Measurements from ENCODE around the gene COL7A1.

Gene COL7A1

DNA sequence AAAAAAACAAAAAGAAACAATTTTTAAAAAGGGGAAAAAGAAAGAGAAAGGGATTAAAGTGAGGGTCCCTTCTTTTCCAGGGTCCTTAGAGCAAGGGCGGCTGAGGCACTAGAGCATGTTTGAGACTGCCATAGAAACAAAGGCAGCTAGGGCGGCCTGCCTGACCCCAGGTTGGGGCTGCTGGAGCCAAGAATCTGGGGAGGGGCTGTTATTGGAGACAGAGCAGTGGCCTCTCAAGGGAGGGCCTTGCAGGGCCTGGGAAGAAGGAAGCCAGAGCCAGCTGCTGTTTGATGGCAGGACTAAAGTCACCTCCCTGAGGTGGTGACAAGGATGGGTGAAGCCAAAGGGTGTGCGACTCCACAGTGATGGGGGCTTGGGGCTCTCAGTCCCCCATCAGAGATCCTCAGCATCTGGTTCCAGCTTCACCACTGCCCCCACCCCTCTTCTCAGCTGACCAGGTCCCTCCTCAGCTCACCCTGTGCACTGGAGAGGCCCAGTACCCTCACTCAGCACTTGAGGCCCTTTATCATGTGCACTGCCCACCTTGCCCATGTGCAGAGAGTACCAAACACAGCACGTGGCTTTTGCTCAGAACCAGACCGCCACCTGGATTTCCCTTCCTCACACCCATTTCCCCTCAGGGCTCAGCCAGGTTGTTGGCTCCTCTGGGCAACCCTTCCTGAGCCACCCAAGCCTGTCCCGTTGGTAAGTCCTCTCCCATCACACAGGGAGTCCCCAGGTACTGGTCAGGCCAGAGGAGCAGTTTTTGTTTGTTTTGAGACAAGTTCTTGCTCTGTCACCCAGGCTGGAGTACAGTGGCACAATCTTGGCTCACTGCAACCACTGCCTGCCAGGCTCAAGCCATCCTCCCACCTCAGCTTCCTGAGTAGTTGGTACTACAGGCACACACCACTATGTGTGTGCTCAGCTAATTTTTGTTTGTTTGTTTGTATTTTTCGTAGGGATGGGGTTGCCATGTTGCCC lies 24.7 kb upstream of the COL7A1 start:
- DNase-seq: no peak

DNA sequence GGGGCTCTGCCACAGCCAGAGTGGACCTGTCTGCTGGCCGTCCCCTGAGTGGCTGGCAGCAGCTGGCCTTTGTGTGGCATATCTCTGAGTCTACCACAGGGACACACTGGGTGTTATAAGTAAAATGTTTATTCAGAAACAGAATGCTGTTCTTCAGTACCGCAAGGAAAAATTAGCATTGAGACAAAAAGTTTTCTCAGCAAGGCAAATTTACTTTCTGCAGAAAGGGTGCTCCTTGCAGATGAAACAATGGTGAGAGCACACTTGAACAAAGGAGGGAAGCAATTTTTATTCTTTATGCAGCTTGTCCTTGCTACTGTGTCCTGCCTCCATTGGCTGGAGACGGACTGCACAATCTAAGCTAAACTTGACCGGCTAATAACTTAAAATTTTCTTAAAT lies 22.4 kb upstream of the COL7A1 start:
- DNase-seq: no peak

DNA sequence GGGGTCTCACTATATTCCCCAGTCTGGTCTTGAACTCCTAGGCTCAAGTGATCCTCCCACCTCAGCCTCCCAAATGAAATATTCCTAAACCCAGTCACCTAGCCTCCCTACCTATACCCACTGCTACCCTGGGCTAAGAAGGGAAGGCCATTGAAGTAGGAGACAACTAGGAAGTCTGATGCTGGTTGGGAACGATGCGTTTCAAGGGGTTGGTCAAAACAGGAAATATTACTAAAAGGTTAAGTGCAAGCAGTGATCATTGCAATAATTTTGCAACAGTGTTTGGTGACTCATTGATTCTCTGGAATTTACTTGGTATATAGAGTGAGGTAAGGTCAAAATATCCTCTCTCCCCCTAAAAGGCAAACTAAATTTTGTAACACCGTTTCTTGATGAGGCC lies 18.9 kb upstream of the COL7A1 start:
- no peak for DNase-seq

DNA sequence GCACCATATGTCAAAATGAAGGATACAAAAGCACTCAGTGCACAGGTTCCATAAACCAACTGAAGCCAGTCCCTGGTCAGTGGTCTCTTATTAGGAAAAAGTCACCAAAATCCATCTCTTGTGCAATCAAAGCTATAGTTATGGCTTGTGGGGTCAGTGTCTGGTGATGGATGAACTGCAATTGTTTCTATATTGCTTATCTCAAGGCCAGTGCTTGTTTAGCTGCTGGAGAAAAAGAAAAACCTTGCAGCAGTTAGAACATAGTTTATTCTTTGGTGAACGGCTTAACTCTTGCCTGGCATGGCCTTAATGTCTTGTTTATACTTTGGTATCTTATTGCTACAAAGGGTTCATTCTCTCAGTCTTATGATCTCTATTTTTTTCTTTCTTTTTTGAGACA lies 17.2 kb upstream of the COL7A1 start:
- no peak for DNase-seq

DNA sequence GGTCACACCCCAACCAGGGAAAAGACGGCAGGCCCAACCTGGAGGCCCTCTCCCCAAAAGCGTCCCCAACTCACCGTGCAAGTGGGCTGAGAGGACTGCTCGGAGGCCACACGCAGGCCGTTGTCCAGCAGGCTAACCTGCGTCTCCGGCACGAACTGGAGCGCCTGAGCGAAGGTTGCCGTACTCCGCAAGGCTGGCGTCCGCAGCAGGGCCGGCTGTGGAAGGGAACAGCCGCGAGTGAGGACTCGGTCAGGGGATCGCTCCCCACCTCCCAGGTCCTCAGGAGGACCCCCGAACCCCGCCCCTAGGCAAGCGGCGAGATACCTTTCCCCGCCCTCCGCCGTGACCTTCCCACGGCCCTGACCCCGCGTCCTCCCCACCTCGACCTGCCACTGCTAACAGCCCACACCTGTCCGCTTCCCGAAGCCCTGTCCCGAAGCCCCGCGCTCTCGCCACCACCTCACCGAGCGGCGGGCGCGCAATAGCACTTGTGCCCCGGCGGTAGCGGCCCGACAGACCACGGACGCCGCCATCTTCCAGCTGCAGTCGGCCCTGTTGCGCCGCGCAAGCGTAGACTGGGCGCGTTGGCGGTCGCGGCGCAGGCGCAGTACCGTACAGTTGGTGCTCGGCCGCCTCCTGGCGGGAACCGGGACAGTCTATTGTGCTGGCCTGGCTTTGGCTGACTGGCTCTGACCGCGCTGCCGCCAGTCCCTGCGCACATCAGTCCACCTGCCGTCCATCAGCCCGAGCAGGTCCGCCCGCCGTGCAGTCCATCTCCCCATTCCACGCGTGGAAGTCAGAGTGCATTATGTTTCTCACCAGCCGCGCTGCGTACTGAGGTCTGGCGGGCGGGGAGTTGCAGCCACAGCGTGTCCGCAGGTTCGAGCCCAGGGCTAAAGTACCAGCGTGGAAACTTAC lies 14.2 kb upstream of the COL7A1 start, which contains the start of gene UQCRC1:
Gene UQCRC1, minus strand, starts transcription at position 559 of the 918 bp plus-strand sequence. Its CDS starts 26 bp downstream, at position 533.
- DNase-seq: peak; percentile 45 to 93 (median 81)

DNA sequence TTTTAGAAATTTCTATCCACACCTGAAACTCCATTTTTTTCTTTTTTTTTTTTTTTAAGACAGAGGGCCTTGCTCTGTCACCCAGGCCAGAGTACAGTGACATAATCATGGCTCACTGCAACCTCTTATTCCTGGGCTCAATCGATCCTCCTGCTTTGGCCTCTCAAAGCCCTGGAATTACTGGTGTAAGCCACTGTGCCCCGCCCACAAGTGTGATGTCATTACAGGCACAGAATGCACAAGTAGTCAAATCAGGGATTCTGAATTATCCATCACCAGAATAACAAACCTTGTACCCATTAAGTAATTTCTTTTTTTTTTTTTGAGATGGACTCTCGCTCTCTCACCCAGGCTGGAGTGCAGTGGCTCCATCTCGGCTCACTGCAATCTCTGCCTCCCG lies 12.4 kb upstream of the COL7A1 start:
- DNase-seq: no peak

DNA sequence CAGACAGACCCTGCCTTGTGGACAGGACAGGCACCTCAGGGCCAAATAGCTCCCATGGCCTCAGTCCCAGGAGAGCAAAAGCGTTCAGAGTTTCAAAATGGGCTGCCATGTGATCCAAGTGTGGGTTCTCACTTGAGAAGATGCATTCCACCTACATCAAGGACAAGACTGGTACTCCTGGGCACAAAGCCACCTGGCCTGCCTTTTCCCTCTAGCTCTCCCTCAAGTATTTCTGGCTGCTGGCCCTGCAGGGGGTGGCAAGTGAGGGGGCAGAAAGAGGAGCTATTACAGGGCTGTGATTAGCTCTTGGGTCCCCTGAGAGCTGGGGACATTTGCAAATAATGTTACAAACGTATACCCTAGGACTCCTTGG lies 6.5 kb upstream of the COL7A1 start:
- peak in 1 of 51 donors; percentile 27 for DNase-seq

DNA sequence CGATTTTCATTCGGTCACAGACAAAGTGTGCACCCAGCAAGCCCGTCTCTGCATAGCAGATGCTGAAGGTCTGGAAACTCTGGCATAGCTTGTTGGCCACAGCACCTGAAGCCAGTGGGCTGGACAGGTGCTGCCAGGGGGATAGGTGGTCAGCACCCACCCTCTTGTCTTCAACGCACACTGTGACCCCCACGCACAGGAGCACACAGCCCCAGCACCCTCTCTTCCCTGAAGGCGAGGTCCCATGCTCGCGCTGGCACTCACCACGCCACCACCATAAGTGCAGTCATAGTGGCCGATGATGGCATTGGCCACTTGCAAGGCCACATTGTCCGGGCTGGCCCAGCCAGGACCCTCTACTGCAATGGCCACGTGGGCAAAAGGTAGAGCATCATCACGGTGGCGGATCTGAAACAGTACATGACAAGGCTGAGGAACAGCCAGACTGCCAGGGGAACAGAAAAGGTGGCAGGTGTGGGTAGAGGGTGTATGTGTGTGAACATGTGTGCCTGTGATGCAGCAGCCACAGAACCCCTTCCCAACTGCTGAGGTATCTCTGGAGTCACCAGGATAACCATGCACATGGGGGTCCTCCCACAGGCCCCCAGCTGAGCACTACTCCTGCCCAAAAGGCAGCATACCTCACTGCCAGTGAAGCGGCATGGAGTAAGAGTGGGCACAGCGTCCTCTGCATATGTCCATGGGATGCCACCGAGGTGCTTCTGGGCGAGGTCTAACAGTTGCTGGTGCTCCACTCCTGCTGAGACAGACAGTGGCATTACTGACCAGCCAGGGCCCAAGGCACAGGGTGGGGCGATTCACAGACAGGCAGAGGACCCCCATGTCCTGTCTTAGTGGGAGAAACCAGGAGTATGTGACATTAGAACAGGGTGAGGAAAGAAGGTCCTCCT lies 5.8 kb upstream of the COL7A1 start:
- no peak for DNase-seq

DNA sequence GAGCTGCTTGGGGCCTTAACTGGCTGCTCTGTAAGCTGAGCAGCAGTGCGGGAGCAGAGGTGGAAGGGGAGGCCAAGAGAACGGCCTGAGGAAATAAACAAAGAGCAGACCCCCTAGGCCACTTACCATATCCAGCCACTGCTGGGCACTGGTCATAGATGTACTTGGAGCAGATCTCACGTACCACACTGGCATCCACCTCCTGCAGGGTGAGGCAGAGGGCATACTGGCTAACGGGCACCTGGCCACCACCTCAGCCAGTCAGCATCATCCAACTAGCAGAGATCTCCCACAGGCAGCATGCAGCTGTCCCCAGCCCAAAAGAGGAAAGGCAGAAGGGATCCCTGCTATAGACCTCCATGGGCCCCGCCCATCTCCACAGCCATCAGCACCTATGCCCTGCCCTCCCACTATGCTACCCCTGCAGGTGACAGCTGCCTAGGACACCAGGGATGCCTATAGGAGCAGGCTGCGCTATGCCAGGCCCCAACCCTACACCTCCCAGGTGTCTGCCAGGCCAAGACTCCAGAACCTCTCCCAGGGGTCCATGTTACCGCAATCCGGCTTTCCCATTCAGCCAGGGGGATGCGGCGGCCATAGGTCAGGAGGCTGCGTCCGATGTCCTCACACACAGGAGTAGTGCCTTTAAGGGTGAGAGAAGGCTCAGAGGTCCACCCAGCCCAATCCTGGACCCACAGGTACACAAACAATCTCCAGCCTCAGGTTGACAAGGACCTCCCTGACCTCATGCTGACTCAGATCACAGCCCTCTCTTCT lies 4.6 kb upstream of the COL7A1 start:
- DNase-seq: no peak

DNA sequence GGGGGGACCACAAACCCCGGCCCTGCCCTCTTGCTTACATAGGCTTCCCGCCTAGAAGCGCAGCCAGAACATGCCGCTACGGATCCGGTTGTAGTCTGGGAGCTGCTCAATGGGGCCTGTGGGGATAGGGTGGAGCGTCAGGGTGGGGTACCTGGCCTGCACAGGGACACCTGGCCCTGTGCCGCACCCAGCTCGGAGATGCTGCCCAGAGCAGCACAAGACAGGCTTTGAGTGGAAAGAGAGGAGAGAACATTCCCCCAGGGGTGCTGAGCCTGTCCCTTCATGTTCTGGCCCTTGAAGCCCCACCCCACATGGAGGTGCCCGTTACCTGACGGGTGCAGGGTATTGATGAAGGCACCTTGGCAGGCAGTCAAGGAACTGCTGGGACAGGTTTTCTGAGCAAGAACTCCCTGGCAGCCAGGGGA lies 4.0 kb upstream of the COL7A1 start:
- no peak for DNase-seq

DNA sequence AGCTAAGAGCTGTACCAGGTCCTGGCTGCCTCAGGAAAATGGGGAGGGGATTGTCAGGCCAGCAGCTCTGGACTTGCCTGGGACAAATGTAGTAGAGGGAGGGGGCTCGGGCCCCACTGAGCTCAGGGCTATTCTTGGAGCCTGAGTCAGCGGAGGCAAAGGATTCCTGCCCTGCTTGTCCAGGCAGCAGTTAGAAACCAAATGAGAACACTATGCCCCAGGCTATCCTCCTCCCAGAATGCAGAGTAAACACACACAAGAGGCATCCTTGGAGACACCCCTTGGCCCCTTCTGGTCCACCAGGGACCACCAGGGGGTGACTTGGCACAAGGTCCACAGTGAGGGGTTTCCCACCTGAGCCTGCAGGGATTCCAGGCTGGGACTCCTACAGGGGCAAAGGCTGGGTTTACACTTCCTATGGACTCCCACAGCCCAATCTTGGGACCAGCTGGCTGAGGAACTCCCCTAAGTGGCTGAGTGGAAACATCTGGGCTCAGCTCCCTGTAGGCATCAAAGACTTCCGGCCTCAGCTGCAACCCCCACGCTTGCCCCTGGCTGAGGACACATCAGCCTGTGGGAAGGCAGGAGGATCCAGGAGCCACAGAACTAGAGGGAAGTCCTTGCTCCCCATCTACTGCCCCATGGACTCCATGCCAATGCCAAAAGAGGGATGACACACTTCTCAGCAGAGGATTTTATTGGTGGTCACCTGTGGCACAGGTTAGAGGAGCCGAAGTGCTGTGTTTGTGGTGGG lies 3.4 kb upstream of the COL7A1 start:
- DNase-seq: peak in 2 of 51 donors; percentile 7 to 18

DNA sequence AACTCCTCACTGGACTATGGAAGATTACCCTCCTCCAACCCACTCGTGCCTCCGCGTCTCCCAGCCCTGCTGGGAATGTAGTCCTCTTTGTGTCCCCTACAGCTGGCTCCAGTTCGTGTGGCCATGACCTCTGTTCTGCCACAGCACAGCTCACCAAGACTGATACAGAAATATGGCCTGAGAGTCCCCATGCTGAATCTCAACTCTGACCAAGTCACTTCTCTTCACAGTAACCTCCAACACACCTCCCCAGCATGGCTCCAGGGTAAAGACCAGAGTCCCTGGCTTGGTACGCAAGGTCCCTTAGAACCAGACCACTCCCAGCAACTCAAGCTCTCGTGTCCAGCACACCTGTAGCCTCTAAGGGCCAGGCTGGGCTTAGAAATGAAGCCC lies 2.3 kb upstream of the COL7A1 start:
- no peak for DNase-seq

DNA sequence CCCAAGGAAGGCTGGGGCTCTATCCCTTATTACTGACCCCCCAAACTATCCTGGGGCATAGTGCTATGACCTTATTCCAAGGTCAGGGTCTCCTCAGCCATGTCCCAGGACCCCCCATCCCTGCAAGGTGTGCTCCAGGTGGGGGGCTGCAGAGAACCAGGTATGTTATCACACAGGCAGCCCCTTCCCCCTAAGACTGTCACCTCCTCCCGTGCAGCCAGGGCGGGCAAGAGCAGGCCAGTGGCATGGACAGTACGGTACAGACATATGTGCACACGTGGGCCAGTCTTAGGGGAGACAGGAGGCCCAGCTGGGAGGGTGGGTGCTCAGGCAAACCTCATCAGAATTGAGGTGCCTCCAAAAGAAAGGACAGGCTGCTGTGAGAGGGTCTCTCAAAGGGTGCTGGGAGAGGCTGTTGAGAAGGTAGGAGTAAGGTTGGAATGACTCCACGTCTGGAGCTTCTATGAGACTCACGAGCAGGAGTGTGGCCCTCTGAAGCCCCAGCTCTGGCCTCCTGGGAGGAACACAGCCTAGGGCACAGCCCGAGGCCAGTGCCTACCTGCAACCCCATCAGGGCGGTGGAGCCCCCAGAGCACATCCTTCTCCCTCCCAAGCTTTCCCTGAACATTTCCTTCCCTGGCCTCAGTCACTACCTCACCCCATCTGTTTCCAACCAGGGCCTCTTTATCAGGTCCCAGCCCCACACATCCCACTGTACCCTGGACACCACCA lies 1.7 kb upstream of the COL7A1 start:
- DNase-seq: no peak

DNA sequence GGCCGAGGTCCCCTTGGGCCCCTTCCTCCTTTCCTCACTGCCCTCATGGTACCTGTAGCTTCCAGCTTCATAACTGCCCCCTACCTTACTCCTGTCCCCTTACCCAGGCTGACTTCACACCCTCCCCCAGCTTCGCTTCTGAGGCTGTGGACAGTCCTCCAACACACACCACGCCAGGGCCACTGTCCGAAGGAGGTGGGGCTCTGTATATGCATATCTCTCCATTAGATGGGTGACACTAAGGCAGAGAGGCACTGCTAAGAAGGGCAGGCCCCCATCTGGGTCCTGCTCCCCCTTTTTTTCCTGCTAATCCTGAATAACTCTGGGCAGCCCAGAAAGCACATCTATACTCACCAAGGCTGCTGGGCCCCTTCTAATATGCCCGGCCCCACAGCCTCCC lies 1.0 kb upstream of the COL7A1 start:
- DNase-seq: no peak

DNA sequence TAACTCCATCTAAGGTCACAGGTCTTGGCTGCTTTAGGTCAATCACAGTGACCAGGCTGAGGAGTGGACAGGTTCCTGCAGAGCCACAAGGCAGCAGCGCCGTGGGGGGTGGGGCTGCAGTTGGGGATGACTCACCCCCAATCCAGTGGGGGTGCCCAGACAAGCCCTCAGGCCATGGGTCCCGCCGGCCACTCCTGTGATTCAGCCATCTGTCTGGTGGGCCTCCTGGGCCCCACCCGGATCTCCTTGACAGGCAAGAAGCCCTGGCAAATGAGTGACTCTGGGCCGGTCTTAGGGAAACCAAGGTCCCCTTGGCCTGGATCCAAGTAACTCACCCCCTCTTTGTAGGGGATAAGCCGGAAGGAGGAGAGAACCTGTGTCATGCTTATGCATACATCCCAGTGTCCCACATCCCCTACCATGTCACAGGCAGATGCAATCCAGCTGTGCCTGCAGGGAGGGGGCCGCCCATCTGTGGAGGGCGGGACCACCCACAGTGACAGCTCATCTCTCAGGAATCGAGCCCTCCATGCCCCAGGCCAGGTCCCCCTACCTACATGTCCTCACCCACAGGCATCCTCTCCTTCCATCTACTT lies 495 bp upstream of the COL7A1 start:
- peak in 7 of 51 donors; percentile 5 to 50 (median 17) for DNase-seq

DNA sequence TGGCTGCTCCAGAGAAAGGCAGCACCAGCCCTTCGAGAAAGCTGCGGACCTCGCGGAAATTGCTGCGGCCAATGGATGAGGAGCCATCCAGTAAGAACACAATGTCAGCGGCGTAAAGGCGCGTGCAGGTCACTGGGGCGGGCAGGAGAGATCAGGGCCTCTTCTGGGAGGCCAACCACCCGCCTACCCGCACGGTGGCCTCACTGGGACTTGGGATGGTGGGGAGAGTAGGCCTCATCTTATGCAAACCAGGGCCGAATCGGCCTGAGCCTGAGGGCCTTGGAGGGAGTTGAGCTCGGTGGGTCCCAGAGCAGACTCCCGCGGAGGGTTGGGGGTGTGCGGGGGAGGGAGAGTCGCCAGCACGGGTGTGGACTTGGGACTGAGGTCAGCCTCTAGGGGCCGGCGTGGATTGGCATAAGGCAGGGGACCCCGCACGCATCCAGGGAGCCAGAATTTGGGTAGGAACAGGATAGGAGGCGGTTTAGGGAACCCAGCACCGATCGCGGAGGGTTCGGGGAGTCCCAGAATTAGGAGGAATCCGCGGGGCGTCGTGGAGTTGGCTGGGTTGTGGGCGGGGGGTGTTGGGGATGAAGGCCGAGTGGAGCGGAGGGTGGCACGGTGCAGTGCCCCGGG lies 596 bp downstream of the COL7A1 start:
- peak in 2 of 51 donors; percentile 15 to 22 for DNase-seq

DNA sequence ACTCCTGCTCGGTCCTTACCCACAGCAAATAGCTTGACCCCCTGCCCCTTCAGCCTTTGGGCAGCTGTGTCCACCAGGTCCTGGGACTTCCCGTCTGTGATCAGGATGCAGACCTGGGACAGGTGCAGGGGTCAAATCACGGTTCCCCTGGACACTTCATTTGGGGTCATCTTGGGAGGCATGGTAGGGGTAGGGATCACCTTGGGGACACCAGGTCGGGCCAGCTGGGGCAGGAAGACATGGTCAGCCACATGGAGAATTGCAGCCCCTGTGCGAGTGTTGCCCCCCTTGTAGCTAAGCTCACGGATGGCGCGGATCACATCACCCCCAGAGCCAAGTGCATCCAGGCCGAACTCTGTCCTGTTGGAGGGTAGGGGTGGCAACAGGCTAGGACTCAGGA lies 1.8 kb downstream of the COL7A1 start:
- DNase-seq: no peak
